ENCODE data around the gene GTF3C2.
"Not testable (repeated sequence)": the region's sequence is repeated elsewhere in the genome, so short reads cannot be mapped to it uniquely, and the experiment has no call there.

GTF3C2 gene

DNA sequence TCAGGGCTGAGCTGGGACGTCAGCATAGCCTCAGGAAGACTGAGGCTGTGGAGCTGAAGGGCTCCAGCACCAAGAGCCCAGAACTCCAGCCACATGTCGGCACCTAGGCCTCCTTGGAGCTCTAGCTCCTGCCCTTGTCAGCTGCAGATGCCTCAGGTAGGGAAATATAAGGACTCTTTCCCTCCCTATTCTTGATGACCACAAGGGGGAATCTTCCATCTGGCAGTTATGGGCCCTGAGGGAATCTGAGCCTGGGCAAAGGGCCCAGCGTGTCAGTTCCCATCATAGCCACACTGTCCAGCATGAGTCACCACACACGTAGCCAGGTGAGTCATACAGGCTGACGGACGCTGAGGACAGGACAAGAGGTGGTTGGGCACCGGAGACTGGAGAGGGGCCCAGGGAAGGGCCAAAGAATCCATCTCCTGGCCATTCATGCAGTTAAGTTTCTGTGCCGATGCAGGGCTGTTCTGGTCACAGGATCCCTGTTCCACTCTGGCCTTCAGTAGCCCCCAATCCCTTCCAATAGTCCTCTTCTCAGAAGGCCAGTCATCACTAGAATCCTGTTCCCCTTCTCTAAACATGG lies 35.5 kb downstream of the GTF3C2 start:
- DNase-seq (ENCODE audit: low spot score) = peak; percentile 94

DNA sequence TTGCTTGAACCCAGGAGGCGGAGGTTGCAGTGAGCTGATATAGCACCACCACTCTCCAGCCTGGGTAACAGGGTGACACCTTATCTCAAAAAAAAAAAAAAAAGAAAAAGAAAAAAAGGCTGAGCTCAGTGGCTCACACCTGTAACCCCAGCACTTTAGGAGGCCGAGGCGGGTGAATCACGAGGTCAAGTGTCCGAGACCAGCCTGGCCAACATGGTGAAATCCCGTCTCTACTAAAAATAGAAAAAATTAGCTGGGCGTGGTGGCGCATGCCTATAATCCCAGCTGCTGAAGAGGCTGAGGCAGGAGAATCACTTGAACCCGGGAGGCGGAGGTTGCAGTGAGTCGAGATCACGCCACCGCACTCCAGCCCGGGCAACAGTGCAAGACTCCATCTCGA lies 36.7 kb downstream of the GTF3C2 start:
- DNase-seq (ENCODE audit: low spot score) = not testable (repeated sequence)

DNA sequence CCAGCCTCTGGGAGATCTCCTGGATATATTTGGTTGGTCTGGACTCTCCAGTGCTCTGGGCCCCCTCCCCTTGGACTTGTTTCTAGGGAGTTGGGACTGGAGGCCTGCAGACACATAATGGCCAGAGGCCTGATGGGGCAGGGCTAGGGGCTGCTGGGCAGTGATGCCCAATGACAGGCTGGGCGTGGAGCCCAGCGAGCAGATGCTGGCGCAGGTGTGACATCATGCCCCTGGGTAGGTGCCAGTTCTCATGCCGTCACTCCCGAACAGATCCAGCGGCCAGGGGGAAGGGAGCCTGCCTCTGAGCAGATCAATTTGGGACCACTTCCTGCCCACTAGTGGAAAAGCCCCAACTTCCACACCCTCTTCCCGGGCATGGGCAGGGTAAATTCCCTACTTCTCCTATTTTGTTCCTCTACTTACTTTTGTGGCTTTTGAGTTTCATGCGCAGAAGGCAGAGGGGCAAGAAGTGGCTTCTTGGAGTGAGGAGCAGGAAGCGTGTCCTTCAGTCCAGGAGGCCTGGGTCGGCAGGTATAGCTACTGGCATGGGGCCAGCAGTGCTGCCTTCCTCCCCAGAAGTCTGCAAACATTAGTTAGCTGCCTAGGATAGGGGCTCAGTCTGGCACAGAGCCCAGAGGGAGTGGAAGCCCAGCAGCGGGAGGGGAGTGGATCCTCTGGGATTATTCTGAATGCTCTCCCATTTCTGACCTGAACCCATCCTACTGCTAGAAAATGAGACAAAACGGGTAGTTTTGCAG lies 39.7 kb downstream of the GTF3C2 start:
- DNase-seq (ENCODE audit: low spot score) = no peak

DNA sequence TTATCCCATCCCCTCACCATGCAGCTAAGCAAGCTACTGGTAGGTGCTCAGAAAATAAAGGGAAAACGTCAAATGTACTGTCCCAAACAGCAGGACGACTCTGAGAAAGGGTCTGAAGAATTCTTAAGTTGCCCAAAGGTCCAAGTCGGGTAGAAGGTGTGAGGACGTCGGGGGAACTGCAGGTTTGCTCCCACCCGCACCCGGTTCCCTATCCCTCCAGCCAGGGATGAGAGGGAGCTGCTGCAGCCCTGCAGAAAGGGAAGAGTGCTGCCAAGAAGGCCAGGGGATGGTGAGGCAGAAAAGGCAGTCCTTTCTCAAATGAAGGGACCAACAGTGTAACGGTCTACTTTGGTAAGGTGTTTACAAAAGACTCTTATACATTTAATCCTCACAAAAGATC lies 41.4 kb downstream of the GTF3C2 start:
- DNase-seq (ENCODE audit: low spot score) = no peak

DNA sequence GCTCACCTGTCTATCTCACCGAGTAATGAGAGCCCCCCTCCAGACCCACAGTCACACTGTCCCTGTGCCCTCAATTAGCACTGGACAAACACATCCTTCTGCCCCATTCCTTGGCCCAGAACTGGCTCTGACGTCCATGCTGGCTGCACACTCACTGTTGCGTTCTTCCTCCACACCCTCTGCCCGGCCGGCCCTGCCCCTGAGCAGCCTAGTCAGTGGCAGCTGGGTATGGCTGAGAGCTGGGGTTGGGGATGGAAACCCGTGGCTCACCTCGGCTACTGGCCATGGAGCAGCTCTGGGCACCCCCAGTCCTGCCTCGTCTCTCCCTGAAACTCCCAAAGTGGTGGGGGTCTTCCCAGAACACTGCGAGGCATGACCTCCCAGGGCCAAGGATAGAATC lies 41.9 kb downstream of the GTF3C2 start:
- no peak for DNase-seq (ENCODE audit: low spot score)

DNA sequence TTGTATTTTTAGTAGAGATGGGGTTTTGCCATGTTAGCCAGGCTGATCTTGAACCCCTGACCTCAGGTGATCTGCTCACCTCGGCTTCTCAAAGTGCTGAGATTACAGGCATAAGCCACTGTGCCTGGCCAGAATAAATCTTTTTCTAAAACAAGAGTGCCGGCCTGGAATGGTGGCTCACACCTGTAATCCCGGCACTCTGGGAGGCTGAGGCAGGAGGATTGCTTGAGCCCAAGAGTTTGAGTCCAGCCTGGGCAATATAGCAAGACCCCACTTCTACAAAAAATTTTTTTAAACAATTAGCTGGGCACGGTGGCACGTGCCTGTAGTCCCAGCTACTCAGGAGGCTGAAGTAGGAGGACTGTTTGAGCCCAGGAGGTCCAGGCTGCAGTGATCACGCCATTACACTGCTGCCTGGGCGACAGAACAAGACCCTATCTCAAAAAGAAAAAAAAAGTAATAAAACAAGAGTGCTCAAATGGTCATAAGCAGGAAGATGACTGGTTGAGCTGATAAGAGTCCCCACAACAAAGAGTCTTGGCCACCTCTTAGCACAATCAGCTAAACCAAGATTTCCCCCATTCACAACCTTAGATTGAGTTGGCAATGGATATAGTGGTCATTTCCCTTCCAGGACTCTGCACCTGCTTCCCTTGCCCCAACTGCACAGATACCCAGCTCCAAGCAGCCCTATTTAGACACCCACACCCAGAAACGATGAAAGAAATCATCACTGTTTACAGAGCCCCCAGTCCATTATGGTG lies 42.5 kb downstream of the GTF3C2 start:
- no peak for DNase-seq (ENCODE audit: low spot score)

DNA sequence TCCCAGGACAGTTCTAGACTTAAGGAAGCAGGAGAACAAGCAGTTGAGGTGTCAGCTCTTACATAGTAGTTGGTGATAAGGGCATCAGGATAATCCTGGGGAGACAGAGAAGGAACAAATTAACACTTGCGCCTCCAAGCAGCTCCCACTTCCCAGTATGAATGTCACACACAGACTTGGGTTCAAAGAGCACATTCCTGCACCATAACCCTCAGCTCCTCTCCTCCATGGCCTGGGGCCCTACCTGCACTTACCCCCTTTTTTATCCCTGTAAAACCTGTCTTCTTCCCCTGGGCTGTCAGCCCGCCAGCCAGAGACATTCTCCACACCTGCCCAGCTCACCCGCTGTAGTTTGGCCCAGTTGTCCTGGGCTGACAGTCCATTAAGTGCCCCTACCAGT lies 44.4 kb downstream of the GTF3C2 start:
- DNase-seq (ENCODE audit: low spot score) = no peak

DNA sequence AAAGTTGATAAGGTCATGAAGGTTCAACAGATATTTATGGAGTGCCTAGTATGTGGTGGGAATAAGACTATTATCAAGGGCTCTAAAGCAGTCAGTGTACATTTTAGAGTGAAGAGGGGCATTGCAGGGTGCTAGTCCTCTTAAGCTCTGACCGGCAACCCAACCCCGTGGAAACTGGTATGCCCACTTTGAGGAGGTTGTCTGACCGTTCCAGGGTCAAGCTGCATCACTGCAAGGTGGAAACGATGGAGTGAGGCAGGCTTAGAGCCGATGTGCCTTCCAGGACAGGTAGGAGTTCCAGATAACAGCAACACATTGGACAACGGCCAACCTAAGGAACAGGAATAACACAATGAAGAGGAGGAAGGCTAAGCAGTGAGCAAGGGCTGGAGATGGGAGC lies 46.9 kb downstream of the GTF3C2 start:
- no peak for DNase-seq (ENCODE audit: low spot score)

DNA sequence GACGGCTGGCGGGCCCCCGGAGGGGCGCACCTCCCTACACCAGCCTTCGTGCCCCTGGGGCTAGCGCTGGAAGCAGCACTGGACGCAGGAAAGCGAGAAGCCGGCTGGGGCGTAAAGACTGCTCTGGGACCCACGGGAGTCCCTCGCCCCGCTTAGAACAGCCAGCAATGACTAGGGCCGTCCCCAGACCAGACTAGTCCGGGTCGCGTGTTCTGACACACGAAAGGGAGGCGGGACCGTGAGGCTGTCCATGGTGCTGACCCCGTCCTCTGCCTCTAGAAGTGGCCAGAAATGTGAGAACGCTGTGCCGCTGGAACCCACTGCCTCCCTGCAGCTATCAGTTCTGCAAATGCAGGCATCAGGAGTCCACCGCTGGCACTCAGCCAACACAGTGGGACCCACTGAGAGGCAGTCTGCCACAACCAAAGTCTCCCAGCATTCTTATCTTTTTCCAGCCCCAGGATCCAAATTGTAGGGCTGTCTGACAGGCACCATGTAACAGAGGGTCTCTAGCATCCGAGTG lies 48.1 kb downstream of the GTF3C2 start, which contains the start of gene UCN:
Gene UCN, minus strand, starts transcription at position 87 of the 523 bp plus-strand sequence. CDS start 550 bp downstream, outside the sequence.
- no peak for DNase-seq (ENCODE audit: low spot score)

DNA sequence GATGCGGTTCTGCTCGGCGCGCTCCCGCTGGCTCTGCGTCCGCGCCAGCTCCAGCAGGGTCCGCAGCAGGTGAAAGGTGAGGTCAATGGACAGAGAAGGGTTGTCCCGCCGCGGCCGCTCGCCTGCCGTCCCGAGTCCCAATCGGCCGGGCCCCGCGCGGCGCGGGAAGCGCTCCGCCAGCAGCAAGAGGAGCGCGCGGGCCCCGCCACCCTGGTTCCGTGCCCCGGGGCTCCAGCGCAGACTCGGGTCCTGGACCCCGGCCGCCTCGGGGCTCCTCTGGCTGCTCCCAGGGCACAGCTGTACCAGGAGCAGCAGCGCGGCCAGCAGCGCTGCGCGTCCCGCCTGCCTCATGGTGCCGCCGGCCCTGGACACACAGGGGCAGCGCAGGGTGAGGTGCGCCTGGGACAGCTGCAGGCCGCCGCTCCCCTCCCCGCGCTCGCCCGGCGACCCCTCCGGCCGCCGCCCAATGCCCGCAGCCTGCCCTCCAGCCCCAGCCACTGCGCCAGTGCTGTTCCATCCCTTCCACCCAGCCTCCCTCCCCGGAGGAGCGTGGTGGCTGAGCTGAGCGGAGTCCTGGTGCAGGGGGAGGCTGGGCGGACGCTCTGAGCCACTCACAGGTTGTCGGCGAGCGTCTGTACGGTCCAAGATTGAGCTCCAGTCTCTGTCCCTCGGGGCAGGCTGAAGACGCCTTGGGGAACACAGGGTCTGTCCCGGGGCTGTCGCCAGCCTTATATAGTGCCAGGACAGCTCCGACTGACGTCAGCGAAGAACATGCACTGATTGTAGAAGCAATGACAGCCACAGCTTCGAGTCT lies 48.8 kb downstream of the GTF3C2 start:
- DNase-seq (ENCODE audit: low spot score) = no peak

DNA sequence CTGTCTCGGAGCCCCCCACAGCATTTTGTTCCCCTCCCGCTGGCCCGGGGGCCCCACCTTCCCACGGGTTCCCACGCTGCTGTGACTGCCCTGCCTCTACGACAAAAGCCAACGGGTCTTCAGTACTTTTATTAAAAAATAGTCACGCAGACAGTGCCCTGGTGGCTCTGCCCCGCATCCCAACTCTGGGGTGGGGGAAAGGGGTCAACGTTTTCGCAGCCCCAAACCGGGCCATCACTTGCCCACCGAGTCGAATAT lies 49.3 kb downstream of the GTF3C2 start:
- no peak for DNase-seq (ENCODE audit: low spot score)

DNA sequence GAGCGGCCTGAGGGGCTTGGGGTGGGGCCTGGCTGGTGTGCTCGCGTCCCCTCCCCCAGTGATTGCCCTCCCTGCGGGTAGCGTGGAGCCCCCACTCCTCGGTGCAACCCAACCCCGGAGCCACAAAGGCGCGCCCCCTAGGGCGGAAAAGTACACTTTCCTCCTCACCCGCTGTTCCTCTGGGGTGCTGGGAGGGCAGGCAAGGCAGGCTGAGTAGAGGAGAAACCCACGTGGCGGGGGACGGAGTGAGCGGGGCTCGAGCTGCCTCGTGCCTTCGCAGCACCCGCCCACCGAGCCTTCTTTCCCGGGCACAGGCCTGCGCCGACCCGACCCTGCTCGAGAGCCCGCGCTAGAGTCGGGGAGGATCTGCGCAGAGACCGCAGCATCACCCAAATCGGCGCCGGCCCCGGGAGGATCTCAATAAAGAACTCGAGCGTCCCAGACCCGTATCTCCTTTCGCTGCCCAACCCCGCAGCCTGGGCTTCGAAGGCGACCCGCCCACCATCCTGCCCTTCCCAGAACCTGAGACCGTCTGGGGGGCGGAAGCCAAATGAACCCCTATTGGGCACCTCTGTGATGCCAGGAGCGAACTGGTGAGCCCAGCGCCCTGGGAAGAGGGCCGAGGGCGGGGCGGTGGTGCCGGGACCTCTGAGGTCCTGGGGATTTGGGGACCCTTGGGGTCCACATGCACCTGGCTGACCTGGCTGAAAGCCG lies 49.8 kb downstream of the GTF3C2 start:
- no peak for DNase-seq (ENCODE audit: low spot score)

DNA sequence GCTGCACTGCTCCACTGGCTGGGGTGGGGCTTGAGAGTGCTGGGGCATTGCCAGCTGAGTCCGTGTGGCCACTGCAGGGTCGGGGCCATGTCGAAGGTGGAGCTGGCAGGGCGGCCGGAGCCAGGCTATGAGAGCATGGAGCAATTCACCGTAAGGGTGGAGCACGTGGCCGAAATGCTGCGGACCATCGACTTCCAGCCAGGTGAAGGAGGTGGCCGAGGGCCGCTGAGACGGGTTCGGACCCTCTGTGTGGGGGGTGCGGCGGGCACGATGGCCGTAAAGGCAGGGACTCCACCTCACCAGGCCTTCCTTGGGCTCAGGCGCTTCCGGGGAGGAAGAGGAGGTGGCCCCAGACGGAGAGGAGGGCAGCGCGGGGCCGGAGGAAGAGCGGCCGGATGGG lies 50.4 kb downstream of the GTF3C2 start:
- DNase-seq (ENCODE audit: low spot score) = no peak

DNA sequence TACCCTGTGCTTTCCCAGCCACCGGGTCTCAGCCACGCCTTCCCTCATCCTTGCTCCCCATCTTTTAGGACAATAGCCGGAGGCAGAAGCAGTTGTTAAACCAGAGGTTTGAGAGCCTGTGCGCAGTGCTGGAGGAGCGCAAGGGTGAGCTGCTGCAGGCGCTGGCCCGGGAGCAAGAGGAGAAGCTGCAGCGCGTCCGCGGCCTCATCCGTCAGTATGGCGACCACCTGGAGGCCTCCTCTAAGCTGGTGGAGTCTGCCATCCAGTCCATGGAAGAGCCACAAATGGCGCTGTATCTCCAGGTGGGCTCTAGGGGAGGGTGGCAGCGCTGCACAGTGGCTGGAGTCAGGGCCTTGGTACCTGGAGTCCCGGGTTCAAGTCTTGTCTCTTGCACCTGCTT lies 51.0 kb downstream of the GTF3C2 start:
- DNase-seq (ENCODE audit: low spot score) = no peak

DNA sequence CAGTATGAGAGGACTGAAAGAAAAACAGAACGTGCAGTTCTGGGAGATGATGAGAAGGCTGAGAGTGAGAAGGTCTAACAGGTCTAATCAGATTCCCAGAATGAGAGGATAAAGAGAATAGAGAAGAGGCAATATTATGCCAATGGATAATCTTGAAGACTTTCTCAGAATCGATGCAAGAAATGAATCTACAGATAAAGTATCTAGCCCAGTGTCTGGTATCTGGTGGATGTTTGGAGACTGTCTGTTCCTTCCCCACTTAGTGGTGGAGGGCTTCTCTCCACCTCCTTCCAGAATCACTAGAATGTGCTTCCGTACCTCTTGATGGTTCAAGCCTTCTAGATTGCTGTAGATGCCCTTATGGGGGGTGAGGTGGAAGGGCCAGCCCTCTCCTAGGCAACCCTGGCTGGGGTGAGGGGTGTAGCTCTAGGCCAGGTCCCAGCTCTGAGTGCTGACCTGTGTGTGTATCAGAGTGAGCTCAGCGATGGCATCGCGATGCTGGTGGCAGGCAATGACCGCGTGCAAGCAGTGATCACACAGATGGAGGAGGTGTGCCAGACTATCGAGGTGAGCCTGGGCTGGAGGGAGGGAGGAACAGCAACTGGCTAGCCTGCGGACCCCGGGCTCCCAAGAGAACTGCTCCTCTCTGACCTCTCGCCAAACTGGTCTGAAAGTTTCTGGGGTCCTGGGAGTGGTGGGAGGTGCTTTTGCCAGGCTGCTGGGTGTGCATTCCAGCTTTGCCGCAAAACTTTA lies 51.9 kb downstream of the GTF3C2 start:
- no peak for DNase-seq (ENCODE audit: low spot score)

DNA sequence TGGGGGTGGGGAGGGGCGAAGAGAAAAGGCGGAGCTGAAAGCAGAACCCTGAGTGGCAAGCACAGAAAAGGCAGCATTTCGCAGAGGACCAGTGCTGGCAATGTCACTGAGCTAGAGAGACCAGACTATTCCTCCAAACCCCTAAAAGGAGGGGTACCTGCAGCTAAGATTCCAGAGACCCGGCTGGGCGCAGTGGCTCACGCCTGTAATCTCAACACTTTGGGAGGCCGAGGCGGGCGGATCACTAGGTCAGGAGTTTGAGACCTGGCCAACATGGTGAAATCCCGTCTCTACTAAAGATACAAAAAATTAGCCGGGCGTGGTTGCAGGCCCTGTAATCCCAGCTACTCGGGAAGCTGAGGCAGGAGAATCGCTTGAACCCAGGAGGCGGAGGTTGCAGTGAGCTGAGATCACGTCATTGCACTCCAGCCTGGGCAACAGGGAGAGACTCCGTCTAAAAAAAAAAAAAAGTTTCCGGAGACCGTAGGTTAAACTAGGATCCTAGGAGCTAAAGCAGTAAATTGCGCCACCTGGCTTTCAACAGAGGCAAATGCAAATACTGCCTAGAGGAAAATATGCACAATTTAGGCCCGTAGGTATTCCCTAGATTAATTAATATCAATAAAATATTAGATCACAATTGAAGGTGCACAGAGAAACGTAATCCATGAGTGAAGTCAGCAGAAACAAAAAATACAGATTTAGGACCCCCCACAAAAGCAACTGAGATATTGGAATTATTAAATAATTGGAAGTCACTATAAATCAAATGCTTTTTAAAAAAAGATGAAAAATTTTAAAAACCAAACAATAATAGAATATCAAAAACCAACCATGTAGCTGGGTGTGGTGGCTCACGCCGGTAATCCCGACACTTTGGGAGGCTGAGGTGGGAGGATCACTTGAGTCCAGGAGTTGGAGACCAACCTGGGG lies 53.2 kb downstream of the GTF3C2 start:
- DNase-seq (ENCODE audit: low spot score) = peak; percentile 71

DNA sequence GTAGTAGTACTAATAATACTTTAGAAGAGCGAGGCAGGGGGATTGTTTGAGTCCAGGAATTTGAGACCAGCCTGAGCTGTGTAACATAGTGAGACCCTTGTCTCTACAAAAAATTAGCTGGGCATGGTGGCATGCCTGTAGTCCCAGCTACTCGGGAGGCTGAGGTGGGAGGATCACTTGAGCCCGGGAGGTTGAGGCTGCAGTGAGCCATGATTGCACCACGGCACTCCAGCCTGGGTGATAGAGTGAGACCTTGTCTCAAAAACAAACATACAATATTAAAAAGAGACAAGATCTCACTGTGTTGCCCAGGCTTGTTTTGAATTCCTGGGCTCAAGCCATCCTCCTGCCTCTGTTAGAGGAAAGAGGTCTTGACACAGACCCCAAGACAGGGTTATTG lies 56.0 kb downstream of the GTF3C2 start:
- not testable (repeated sequence) for DNase-seq (ENCODE audit: low spot score)

DNA sequence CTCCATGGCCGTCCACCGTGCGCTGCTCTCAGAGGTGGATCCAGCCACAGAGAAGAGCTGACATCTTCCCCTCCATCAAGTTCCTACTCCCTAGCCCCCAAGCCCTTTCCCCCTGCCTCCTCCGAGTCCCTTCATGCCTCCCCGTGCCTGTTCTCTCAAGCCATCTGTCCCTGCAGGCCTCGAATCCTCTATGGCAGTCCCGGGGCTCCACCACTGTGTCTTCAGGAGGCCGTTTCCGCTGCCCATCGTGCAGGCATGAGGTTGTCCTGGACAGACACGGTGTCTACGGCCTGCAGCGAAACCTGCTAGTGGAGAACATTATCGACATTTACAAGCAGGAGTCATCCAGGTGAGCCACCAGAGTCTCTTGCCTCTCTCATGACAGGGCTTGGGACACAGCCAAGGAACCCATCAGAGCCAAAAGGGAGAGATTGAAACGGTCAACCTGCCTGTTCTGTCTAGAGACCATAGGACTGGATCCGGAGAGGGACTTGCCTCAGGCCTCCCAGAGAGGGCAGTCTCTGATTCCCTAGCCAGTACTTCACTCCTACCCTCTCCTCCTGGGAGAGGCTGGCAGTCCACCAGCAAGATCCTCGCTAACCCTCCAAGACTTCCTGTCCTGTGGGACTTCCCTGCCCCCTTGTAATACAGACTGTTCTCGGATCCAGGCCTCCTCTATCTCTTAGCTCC lies 58.0 kb downstream of the GTF3C2 start:
- DNase-seq (ENCODE audit: low spot score) = no peak

DNA sequence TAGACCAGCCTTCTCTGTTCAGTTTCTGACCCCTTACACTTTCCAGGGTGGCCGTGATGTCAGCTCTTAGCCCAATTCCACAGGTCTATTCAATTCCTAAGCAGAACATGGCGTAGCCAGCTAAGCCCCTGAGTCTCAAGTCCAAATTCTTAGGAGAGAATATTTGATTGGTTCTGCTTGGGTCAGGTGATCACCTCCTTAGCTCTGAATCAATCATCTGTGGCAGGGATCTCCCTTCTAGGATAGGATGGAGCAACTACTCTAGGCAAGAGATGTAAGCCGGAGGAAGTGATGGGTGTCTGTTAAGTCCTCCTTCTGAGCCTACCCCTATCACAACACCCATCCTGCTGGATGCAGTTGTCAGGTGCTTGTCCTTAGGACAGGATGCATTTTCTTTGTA lies 59.4 kb downstream of the GTF3C2 start:
- no peak for DNase-seq (ENCODE audit: low spot score)
